PFSK-1 (cell line): ENCODE results near the gene LNX1.

Experiments used
- FOXP2 ChIP-seq: optimal IDR thresholded peaks from 2 replicates; pipeline ENCODE3; 2011; ENCODE audit warnings: borderline replicate concordance, control low read depth, inconsistent platforms; ENCODE audit not compliant: insufficient read depth; ENCODE audit errors: extremely low read length, extremely low read depth
- POLR2AphosphoS5 ChIP-seq: IDR thresholded peaks from 2 replicates; pipeline ENCODE4 v1.6.1; 2012; ENCODE audit warnings: low read depth, mild to moderate bottlenecking, control low read depth, low read length, moderate library complexity
- REST ChIP-seq, 2 experiments: IDR thresholded peaks; 2 replicates each; pipeline versions ENCODE4 v1.6.1 to v1.8.0; 2011 to 2012; ENCODE audit warnings: low read depth in 2 of 2, low read length in 2 of 2, control low read depth in 1 of 2, inconsistent platforms in 1 of 2, mild to moderate bottlenecking in 1 of 2, moderate library complexity in 1 of 2; ENCODE audit not compliant: insufficient read depth in 1 of 2
- SIN3A ChIP-seq: IDR thresholded peaks from 2 replicates; pipeline ENCODE4 v1.6.1; 2012; ENCODE audit warnings: mild to moderate bottlenecking, low read length, moderate library complexity, borderline replicate concordance; ENCODE audit not compliant: insufficient read depth
- TAF1 ChIP-seq: IDR thresholded peaks from 2 replicates; pipeline ENCODE4 v1.6.1; 2012; ENCODE audit warnings: low read length, control low read depth, borderline replicate concordance; ENCODE audit not compliant: insufficient read depth

The LNX1 gene

GRCh38 chr4:53553486-53554210 is 37.6 kb downstream of the LNX1 start:
- TF ChIP-seq REST (IDR thresholded peaks at IDR 0.05; ENCODE audit: insufficient read depth in 1 of 2, low read depth in 2 of 2, low read length in 2 of 2) (no peak), SIN3A (no peak), FOXP2 (no peak), POLR2AphosphoS5 (no peak), TAF1 (no peak)

- TF ChIP-seq REST (IDR thresholded peaks at IDR 0.05; ENCODE audit: insufficient read depth in 1 of 2, low read depth in 2 of 2, low read length in 2 of 2) (no peak), FOXP2 (no peak), TAF1 (no peak), POLR2AphosphoS5 (no peak), SIN3A (no peak)
Measured at GRCh38 chr4:53552711-53553110, 38.6 kb downstream of the LNX1 start.

- TF ChIP-seq TAF1 = no peak
Measured at GRCh38 chr4:53551958-53552357, 39.3 kb downstream of the LNX1 start.

- TF ChIP-seq POLR2AphosphoS5 (no peak), FOXP2 (no peak), TAF1 (no peak), REST (IDR thresholded peaks at IDR 0.05; ENCODE audit: insufficient read depth in 1 of 2, low read depth in 2 of 2, low read length in 2 of 2) (no peak), SIN3A (no peak)
Measured at GRCh38 chr4:53551281-53551864, 39.9 kb downstream of the LNX1 start.

GRCh38 chr4:53548662-53549061 is 42.6 kb downstream of the LNX1 start:
- no peak for TF ChIP-seq POLR2AphosphoS5
- no peak for TF ChIP-seq FOXP2
- no peak for TF ChIP-seq SIN3A
- TF ChIP-seq REST (IDR thresholded peaks at IDR 0.05; ENCODE audit: insufficient read depth in 1 of 2, low read depth in 2 of 2, low read length in 2 of 2) = no peak
- no peak for TF ChIP-seq TAF1
